GM12878 (cell line): ENCODE results near the gene TBC1D10B. TPM values are rescaled to one million over a fixed set of nuclear protein-coding genes. Genes with fewer than 3 reads are reported as not detected.

Experiments
- BRCA1 ChIP-seq: IDR thresholded peaks from 2 replicates; pipeline ENCODE4 v1.6.1; 2011; ENCODE audit warnings: low read depth, low read length, improper control_type of control experiment
- CBX5 ChIP-seq: sonication (generic); IDR thresholded peaks from 2 replicates; pipeline ENCODE4 v1.6.1; 2016; ENCODE audit warnings: low read depth, moderate library complexity, mild to moderate bottlenecking, inconsistent platforms
- CHD1 ChIP-seq: IDR thresholded peaks from 2 replicates; pipeline ENCODE4 v1.6.1; 2012; ENCODE audit warnings: low read depth, low read length, improper control_type of control experiment
- EP300 ChIP-seq, 2 experiments: fragments of 150-350 bp in 1 of 2; IDR thresholded peaks; 2 replicates each; pipeline ENCODE4 v1.6.1; 2011 to 2012; ENCODE audit warnings: low read depth in 2 of 2, low read length in 2 of 2, borderline replicate concordance in 1 of 2, improper control_type of control experiment in 1 of 2, inconsistent platforms in 1 of 2; ENCODE audit not compliant: control insufficient read depth in 1 of 2
- FOXK2 ChIP-seq: fragments of 450-650 bp; IDR thresholded peaks from 2 replicates; pipeline ENCODE4 v1.6.1; 2017; ENCODE audit warnings: mild to moderate bottlenecking, moderate library complexity
- GABPA ChIP-seq: IDR thresholded peaks from 2 replicates; pipeline ENCODE4 v1.6.1; 2014; ENCODE audit warnings: antibody characterized with exemption, low read depth, mild to moderate bottlenecking, inconsistent platforms
- IRF4 ChIP-seq: IDR thresholded peaks from 2 replicates; pipeline ENCODE4 v1.6.1; 2011; ENCODE audit warnings: low read depth, low read length
- JUNB ChIP-seq: IDR thresholded peaks from 2 replicates; pipeline ENCODE4 v1.6.1; 2016; ENCODE audit warnings: antibody characterized with exemption, mild to moderate bottlenecking
- MEF2A ChIP-seq: IDR thresholded peaks from 2 replicates; pipeline ENCODE4 v1.6.1; 2011; ENCODE audit warnings: low read depth, mild to moderate bottlenecking, low read length, moderate library complexity; ENCODE audit not compliant: insufficient read depth
- MXI1 ChIP-seq: fragments of 150-350 bp; IDR thresholded peaks from 2 replicates; pipeline ENCODE4 v1.6.1; 2011; ENCODE audit warnings: low read depth, mild to moderate bottlenecking, inconsistent platforms, low read length, improper control_type of control experiment
- NFXL1 ChIP-seq: fragments of 450-650 bp; IDR thresholded peaks from 2 replicates; pipeline ENCODE4 v1.6.1; 2017; ENCODE audit warnings: antibody characterized with exemption, mild to moderate bottlenecking, borderline replicate concordance
- NFYA ChIP-seq: IDR thresholded peaks from 2 replicates; pipeline ENCODE4 v1.6.1; 2011; ENCODE audit warnings: low read depth, mild to moderate bottlenecking, low read length, improper control_type of control experiment, borderline replicate concordance
- RB1 ChIP-seq: fragments of 450-650 bp; formaldehyde crosslinking; IDR thresholded peaks from 2 replicates; pipeline ENCODE4 v1.6.1; 2017; ENCODE audit warnings: mild to moderate bottlenecking, borderline replicate concordance
- RBBP5 ChIP-seq: fragments of 200-600 bp; sonication (generic); conservative IDR thresholded peaks from 2 replicates; pipeline ENCODE4 v1.6.1; 2016
- RELA ChIP-seq: fragments of 450-650 bp; IDR thresholded peaks from 2 replicates; pipeline ENCODE4 v1.8.0; 2014; ENCODE audit warnings: borderline replicate concordance; ENCODE audit not compliant: partially characterized antibody
- RUNX3 ChIP-seq: IDR thresholded peaks from 2 replicates; pipeline ENCODE4 v1.6.1; 2012; ENCODE audit warnings: low read length, inconsistent platforms
- SMAD1 ChIP-seq: fragments of 450-650 bp; IDR thresholded peaks from 2 replicates; pipeline ENCODE4 v1.6.1; 2018; ENCODE audit warnings: mild to moderate bottlenecking, low read depth; ENCODE audit not compliant: partially characterized antibody
- SREBF1 ChIP-seq: IDR thresholded peaks from 2 replicates; pipeline ENCODE4 v1.6.1; 2012; ENCODE audit warnings: mild to moderate bottlenecking, low read length
- STAT3 ChIP-seq: IDR thresholded peaks from 2 replicates; pipeline ENCODE4 v1.6.1; 2011; ENCODE audit warnings: low read depth, low read length, improper control_type of control experiment
- SUZ12 ChIP-seq: fragments of 200-600 bp; sonication (generic); IDR thresholded peaks from one replicate; pipeline ENCODE4 v1.6.1; 2018; ENCODE audit warnings: antibody characterized with exemption, mild to moderate bottlenecking; ENCODE audit not compliant: unreplicated experiment
- ZBED1 ChIP-seq: IDR thresholded peaks from 2 replicates; pipeline ENCODE4 v1.6.1; 2016; ENCODE audit warnings: borderline replicate concordance
- polyA plus RNA-seq, 11 experiments: library from polyadenylated mRNA; depleted of rRNA in 4 of 11; unstranded in 6 of 11; stranded (reverse) in 5 of 11; fragments of >200 nt; fragmentation: Nextera tagmentation in 4 of 11; fragmentation: Illumina TruSeq in 1 of 11; extraction: Ambion mirVana in 4 of 11; extraction: Trizol in 1 of 11; gene quantifications; 1 replicate in 1 of 11; 2 replicates in 10 of 11; pipeline versions ENCODE4 v1.2.1 to v1.2.3, GENCODE V29; 2011 to 2016; ENCODE audit warnings: inconsistent platforms in 2 of 11, missing spikeins in 2 of 11, low read depth in 1 of 11
- total RNA-seq, 4 experiments: library from RNA; depleted of rRNA in 3 of 4; stranded (reverse); fragments of >200 nt in 3 of 4; fragmentation: Illumina TruSeq in 1 of 4; extraction: Trizol in 1 of 4; gene quantifications; 2 replicates each; pipeline versions ENCODE4 v1.2.1 to v1.2.3, GENCODE V29; 2013 to 2021
- TF ChIP-seq, protein P1 (sequence below): IDR thresholded peaks from 2 replicates; pipeline ENCODE4 v1.6.1; 2012; ENCODE audit warnings: low read depth, low read length, improper control_type of control experiment
- TF ChIP-seq, protein P2 (sequence below): fragments of 450-650 bp; IDR thresholded peaks from 2 replicates; pipeline ENCODE4 v1.6.1; 2017; ENCODE audit warnings: mild to moderate bottlenecking, low read depth, inconsistent platforms; ENCODE audit not compliant: poor library complexity, severe bottlenecking
- TF ChIP-seq, protein P3 (sequence below): fragments of 450-650 bp; conservative IDR thresholded peaks from 2 replicates; pipeline ENCODE4 v1.6.1; 2017; ENCODE audit warnings: mild to moderate bottlenecking, moderate library complexity
- TF ChIP-seq, protein P4 (sequence below): fragments of 450-650 bp; IDR thresholded peaks from 2 replicates; pipeline ENCODE4 v1.6.1; 2016; ENCODE audit warnings: mild to moderate bottlenecking

TBC1D10B gene
- total and polyA plus RNA-seq, 10 of the 15 experiments (the other 5 are each of a cell fraction or from before 2014, with no cell fraction given) = 2.2 to 51.2 (median 11.6) TPM

DNA sequence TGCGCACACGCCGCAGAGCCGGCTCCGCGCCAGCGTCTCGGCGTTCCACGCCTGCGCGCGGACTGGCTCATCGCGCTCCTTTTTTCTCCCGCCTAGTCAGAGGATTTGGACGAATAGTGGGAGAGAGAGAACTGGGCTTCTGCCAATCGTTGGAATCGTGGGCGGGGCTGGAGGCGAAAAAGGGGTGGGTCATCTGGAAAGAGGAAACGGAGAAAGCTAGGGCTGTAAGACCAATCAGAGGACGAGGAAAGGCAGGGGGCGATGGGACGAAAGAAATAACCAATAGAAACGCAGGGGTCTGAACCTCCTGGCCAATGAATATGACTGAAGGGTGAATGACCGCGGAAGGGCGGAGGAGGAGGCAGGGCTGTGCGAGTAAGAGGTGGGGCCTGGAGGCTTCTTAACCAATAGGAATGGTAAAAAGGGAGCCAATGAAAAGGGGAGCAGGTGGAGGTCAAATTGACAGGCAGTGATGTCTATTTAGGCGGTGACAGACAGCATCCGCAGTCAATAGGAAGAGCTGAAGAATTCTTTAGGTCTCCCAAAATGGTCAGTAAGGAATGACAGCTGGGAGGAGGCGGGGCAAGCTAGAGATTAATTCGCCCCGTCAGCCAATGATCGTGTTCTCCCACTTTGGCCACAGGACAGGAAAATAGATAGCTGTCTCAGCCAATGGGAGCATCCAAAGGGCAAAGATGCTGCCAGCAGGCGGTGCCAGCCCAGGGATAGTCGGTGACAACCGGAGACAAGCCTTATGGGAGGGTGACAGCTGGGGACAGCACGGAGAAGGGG lies at the start of gene TBC1D10B (continued):
- TF ChIP-seq, protein P1, sequence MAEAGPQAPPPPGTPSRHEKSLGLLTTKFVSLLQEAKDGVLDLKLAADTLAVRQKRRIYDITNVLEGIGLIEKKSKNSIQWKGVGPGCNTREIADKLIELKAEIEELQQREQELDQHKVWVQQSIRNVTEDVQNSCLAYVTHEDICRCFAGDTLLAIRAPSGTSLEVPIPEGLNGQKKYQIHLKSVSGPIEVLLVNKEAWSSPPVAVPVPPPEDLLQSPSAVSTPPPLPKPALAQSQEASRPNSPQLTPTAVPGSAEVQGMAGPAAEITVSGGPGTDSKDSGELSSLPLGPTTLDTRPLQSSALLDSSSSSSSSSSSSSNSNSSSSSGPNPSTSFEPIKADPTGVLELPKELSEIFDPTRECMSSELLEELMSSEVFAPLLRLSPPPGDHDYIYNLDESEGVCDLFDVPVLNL = peak; percentile 54; the same call in 1 of the 2 replicates
- no peak for TF ChIP-seq SUZ12
- no peak for TF ChIP-seq CHD1
- TF ChIP-seq NFXL1 = no peak
- no peak for TF ChIP-seq SMAD1
- peak; percentile 47 for TF ChIP-seq RUNX3
- no peak for TF ChIP-seq SREBF1
- no peak for TF ChIP-seq CBX5
- TF ChIP-seq GABPA = 0 out of 2 replicates have a peak, but pooled peaks have one; percentile 71
- no peak for TF ChIP-seq JUNB
- 0 out of 2 replicates have a peak, but pooled peaks have one; percentile 54 for TF ChIP-seq IRF4
- TF ChIP-seq, protein P2, sequence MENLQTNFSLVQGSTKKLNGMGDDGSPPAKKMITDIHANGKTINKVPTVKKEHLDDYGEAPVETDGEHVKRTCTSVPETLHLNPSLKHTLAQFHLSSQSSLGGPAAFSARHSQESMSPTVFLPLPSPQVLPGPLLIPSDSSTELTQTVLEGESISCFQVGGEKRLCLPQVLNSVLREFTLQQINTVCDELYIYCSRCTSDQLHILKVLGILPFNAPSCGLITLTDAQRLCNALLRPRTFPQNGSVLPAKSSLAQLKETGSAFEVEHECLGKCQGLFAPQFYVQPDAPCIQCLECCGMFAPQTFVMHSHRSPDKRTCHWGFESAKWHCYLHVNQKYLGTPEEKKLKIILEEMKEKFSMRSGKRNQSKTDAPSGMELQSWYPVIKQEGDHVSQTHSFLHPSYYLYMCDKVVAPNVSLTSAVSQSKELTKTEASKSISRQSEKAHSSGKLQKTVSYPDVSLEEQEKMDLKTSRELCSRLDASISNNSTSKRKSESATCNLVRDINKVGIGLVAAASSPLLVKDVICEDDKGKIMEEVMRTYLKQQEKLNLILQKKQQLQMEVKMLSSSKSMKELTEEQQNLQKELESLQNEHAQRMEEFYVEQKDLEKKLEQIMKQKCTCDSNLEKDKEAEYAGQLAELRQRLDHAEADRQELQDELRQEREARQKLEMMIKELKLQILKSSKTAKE = peak; percentile 92
- TF ChIP-seq ZBED1 = no peak
- no peak for TF ChIP-seq EP300 (IDR thresholded peaks at IDR 0.05; ENCODE audit: borderline replicate concordance in 1 of 2, control insufficient read depth in 1 of 2, low read depth in 2 of 2, low read length in 2 of 2)
- no peak for TF ChIP-seq RELA
- TF ChIP-seq, protein P3, sequence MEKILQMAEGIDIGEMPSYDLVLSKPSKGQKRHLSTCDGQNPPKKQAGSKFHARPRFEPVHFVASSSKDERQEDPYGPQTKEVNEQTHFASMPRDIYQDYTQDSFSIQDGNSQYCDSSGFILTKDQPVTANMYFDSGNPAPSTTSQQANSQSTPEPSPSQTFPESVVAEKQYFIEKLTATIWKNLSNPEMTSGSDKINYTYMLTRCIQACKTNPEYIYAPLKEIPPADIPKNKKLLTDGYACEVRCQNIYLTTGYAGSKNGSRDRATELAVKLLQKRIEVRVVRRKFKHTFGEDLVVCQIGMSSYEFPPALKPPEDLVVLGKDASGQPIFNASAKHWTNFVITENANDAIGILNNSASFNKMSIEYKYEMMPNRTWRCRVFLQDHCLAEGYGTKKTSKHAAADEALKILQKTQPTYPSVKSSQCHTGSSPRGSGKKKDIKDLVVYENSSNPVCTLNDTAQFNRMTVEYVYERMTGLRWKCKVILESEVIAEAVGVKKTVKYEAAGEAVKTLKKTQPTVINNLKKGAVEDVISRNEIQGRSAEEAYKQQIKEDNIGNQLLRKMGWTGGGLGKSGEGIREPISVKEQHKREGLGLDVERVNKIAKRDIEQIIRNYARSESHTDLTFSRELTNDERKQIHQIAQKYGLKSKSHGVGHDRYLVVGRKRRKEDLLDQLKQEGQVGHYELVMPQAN = no peak
- TF ChIP-seq NFYA = no peak; the same call in 1 of the 2 replicates
- TF ChIP-seq RBBP5 = no peak
- TF ChIP-seq STAT3 = no peak
- TF ChIP-seq MEF2A = no peak
- TF ChIP-seq RB1 = no peak
- TF ChIP-seq MXI1 = peak; percentile 44
- no peak for TF ChIP-seq BRCA1
- no peak for TF ChIP-seq FOXK2
- TF ChIP-seq, protein P4, sequence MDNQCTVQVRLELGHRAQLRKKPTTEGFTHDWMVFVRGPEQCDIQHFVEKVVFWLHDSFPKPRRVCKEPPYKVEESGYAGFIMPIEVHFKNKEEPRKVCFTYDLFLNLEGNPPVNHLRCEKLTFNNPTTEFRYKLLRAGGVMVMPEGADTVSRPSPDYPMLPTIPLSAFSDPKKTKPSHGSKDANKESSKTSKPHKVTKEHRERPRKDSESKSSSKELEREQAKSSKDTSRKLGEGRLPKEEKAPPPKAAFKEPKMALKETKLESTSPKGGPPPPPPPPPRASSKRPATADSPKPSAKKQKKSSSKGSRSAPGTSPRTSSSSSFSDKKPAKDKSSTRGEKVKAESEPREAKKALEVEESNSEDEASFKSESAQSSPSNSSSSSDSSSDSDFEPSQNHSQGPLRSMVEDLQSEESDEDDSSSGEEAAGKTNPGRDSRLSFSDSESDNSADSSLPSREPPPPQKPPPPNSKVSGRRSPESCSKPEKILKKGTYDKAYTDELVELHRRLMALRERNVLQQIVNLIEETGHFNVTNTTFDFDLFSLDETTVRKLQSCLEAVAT = no peak; the same call in 1 of the 2 replicates
